H1 (cell line): ENCODE results near the gene SLAMF6. TPM values are rescaled to one million over a fixed set of nuclear protein-coding genes. Genes with fewer than 3 reads are reported as not detected.
A peak's percentile ranks its signal among the peaks of the same experiment; 100 is the strongest.

ENCODE experiments used
- CTCF ChIA-PET: fragments of 300-600 bp; sonication (Branson Sonifier 250); formaldehyde crosslinking; loops from one replicate; lab custom pipeline; 2021; ENCODE audit not compliant: partially characterized antibody; lab: Charles Lee
- POLR2A ChIA-PET: fragments of 300-600 bp; sonication (Branson Sonifier 250); formaldehyde crosslinking; loops from one replicate; lab custom pipeline; 2021; ENCODE audit warnings: inconsistent platforms; ENCODE audit not compliant: partially characterized antibody; lab: Charles Lee
- DNase-seq, 2 experiments: peaks; one replicate each; pipeline versions ENCODE4 v3.0.0 to v3.0.0-alpha.2; 2010 to 2022; ENCODE audit warnings: low spot score in 2 of 2, low read depth in 1 of 2, mixed read lengths in 1 of 2
- FAIRE-seq: peaks from 2 replicates; lab custom pipeline; 2011; peaks lifted over from hg19 to GRCh38; lab: Jason Lieb, UNC
- H2AFZ ChIP-seq: 2 replicates; pipeline ENCODE4 v1.8.1; 2012; ENCODE audit warnings: low read length, inconsistent platforms
- H2AK5ac ChIP-seq: 2 replicates; pipeline ENCODE4 v1.6.1; 2013; ENCODE audit warnings: low read depth, low read length
- H2BK120ac ChIP-seq: replicated peaks from 2 replicates; pipeline ENCODE3; 2013; ENCODE audit warnings: low read depth, low read length, inconsistent platforms
- H2BK12ac ChIP-seq: 2 replicates; pipeline ENCODE4 v1.6.1; 2013; ENCODE audit warnings: low read depth, low read length
- H2BK15ac ChIP-seq: 2 replicates; pipeline ENCODE4 v1.6.1; 2013; ENCODE audit warnings: low read length
- H2BK20ac ChIP-seq: 2 replicates; pipeline ENCODE4 v1.6.1; 2013; ENCODE audit warnings: low read length
- H2BK5ac ChIP-seq: 2 replicates; pipeline ENCODE4 v1.6.1; 2013; ENCODE audit warnings: low read depth, low read length
- H3K14ac ChIP-seq: 2 replicates; pipeline ENCODE4 v1.6.1; 2013; ENCODE audit warnings: inconsistent platforms; ENCODE audit not compliant: insufficient read length
- H3K18ac ChIP-seq: 2 replicates; pipeline ENCODE4 v1.6.1; 2013; ENCODE audit warnings: low read length; ENCODE audit errors: extremely low read depth
- H3K23ac ChIP-seq: 2 replicates; pipeline ENCODE4 v1.6.1; 2013; ENCODE audit warnings: inconsistent platforms; ENCODE audit not compliant: insufficient read length
- H3K23me2 ChIP-seq: 2 replicates; pipeline ENCODE4 v1.6.1; 2013; ENCODE audit warnings: low read depth, low read length
- H3K27ac ChIP-seq: 2 replicates; pipeline ENCODE4 v1.6.1; 2011; ENCODE audit warnings: low read depth, low read length, inconsistent platforms
- H3K27me3 ChIP-seq, 4 experiments: replicated peaks in 1 of 4; 1 replicate in 1 of 4; 2 replicates in 3 of 4; pipeline versions ENCODE4 v1.6.1 to v1.8.1; 2011 to 2013; ENCODE audit warnings: low read length in 3 of 4, mild to moderate bottlenecking in 3 of 4, inconsistent platforms in 2 of 4, mixed read lengths in 2 of 4, moderate library complexity in 1 of 4; ENCODE audit not compliant: control insufficient read depth in 3 of 4, insufficient read depth in 3 of 4; ENCODE audit errors: extremely low read depth in 1 of 4
- H3K36me3 ChIP-seq, 4 experiments: 2 replicates each; pipeline versions ENCODE4 v1.6.1 to v1.8.1; 2011 to 2013; ENCODE audit warnings: mild to moderate bottlenecking in 4 of 4, low read length in 3 of 4, moderate library complexity in 2 of 4, control low read depth in 1 of 4, inconsistent platforms in 1 of 4; ENCODE audit not compliant: insufficient read depth in 4 of 4, control insufficient read depth in 2 of 4
- H3K4ac ChIP-seq: replicated peaks from 2 replicates; pipeline ENCODE3; 2013; ENCODE audit warnings: low read length, low read depth, mixed read lengths, inconsistent platforms; ENCODE audit not compliant: insufficient read length
- H3K4me1 ChIP-seq, 4 experiments: replicated peaks in 1 of 4; 1 replicate in 1 of 4; 2 replicates in 3 of 4; pipeline versions ENCODE4 v1.6.1 to v1.8.1; 2011 to 2013; ENCODE audit warnings: low read length in 3 of 4, inconsistent platforms in 2 of 4, mixed read lengths in 1 of 4; ENCODE audit not compliant: insufficient read depth in 4 of 4, control insufficient read depth in 3 of 4
- H3K4me2 ChIP-seq, 2 experiments: 2 replicates each; pipeline versions ENCODE4 v1.6.1 to v1.8.1; 2011 to 2013; ENCODE audit warnings: low read depth in 2 of 2, low read length in 2 of 2, control low read depth in 1 of 2, inconsistent platforms in 1 of 2, mild to moderate bottlenecking in 1 of 2; ENCODE audit not compliant: insufficient read depth in 1 of 2
- H3K4me3 ChIP-seq, 4 experiments: fragments of 200-600, 300-600 bp in 1 of 4; sonication (generic), shearing (Covaris generic), sonication (Bioruptor Twin) in 1 of 4; 2 replicates each; pipeline versions ENCODE4 v1.5.1 to v1.8.1; 2011 to 2016; ENCODE audit warnings: low read length in 4 of 4, low read depth in 3 of 4, control low read depth in 2 of 4, inconsistent platforms in 2 of 4, mild to moderate bottlenecking in 2 of 4, mixed read lengths in 1 of 4, moderate library complexity in 1 of 4; ENCODE audit not compliant: insufficient read depth in 2 of 4; ENCODE audit errors: extremely low read depth in 1 of 4
- H3K56ac ChIP-seq: replicated peaks from 2 replicates; pipeline ENCODE3; 2013; ENCODE audit warnings: low read depth, mild to moderate bottlenecking, mixed read lengths, low read length, inconsistent platforms; ENCODE audit not compliant: insufficient read length
- H3K79me1 ChIP-seq: 2 replicates; pipeline ENCODE4 v1.6.1; 2013; ENCODE audit warnings: low read depth, low read length, control low read depth
- H3K79me2 ChIP-seq, 2 experiments: 2 replicates each; pipeline versions ENCODE4 v1.6.1 to v1.8.1; 2012 to 2013; ENCODE audit warnings: low read length in 2 of 2, mild to moderate bottlenecking in 2 of 2, inconsistent platforms in 1 of 2; ENCODE audit not compliant: insufficient read depth in 2 of 2, control insufficient read depth in 1 of 2
- H3K9ac ChIP-seq, 4 experiments: replicated peaks in 1 of 4; 1 replicate in 1 of 4; 2 replicates in 3 of 4; pipeline versions ENCODE4 v1.6.1 to v1.8.1; 2011 to 2013; ENCODE audit warnings: low read depth in 3 of 4, low read length in 3 of 4, control low read depth in 2 of 4, mild to moderate bottlenecking in 2 of 4, moderate library complexity in 2 of 4, inconsistent platforms in 1 of 4; ENCODE audit errors: extremely low read depth in 1 of 4
- H3K9me3 ChIP-seq, 2 experiments: 2 replicates each; pipeline versions ENCODE4 v1.6.1 to v1.8.1; 2012 to 2013; ENCODE audit warnings: mild to moderate bottlenecking in 2 of 2, moderate library complexity in 2 of 2, control low read depth in 1 of 2, inconsistent platforms in 1 of 2, low read depth in 1 of 2, low read length in 1 of 2, mixed read lengths in 1 of 2; ENCODE audit not compliant: insufficient read depth in 2 of 2
- H4K20me1 ChIP-seq, 2 experiments: replicated peaks in 1 of 2; 2 replicates each; pipeline versions ENCODE3 to v1.8.1; 2011 to 2013; ENCODE audit warnings: inconsistent platforms in 2 of 2, low read length in 2 of 2, mild to moderate bottlenecking in 1 of 2; ENCODE audit not compliant: insufficient read depth in 2 of 2, control insufficient read depth in 1 of 2
- H4K5ac ChIP-seq: 2 replicates; pipeline ENCODE4 v1.6.1; 2013; ENCODE audit warnings: low read length, low read depth, mixed read lengths, inconsistent platforms; ENCODE audit not compliant: insufficient read length
- H4K8ac ChIP-seq: 2 replicates; pipeline ENCODE4 v1.8.0; 2013; ENCODE audit warnings: mild to moderate bottlenecking, moderate library complexity, low read length, inconsistent platforms; ENCODE audit not compliant: insufficient read depth; ENCODE audit errors: extremely low read depth
- H4K91ac ChIP-seq: replicated peaks from 2 replicates; pipeline ENCODE3; 2013; ENCODE audit warnings: low read length, mixed read lengths, inconsistent platforms; ENCODE audit not compliant: insufficient read length
- BRCA1 ChIP-seq: IDR thresholded peaks from 2 replicates; pipeline ENCODE4 v1.6.1; 2012; ENCODE audit warnings: low read depth, low read length, improper control_type of control experiment
- CTCF ChIP-seq, 3 experiments: IDR thresholded peaks; 1 replicate in 2 of 3; 2 replicates in 1 of 3; pipeline versions ENCODE4 v1.5.1 to v1.6.1; 2011; ENCODE audit warnings: low read length in 3 of 3, mild to moderate bottlenecking in 3 of 3, inconsistent platforms in 2 of 3, low read depth in 1 of 3, moderate library complexity in 1 of 3; ENCODE audit not compliant: insufficient read depth in 1 of 3; ENCODE audit errors: control extremely low read depth in 1 of 3
- NRF1 ChIP-seq: IDR thresholded peaks from 2 replicates; pipeline ENCODE4 v1.6.1; 2011; ENCODE audit warnings: mild to moderate bottlenecking, low read depth, low read length, improper control_type of control experiment
- RAD21 ChIP-seq, 2 experiments: IDR thresholded peaks in 1 of 2; conservative IDR thresholded peaks in 1 of 2; 2 replicates each; pipeline ENCODE4 v1.6.1; 2011; ENCODE audit warnings: low read depth in 2 of 2, low read length in 2 of 2, improper control_type of control experiment in 1 of 2, inconsistent platforms in 1 of 2, mild to moderate bottlenecking in 1 of 2, moderate library complexity in 1 of 2
- TAF1 ChIP-seq: IDR thresholded peaks from 2 replicates; pipeline ENCODE4 v1.6.1; 2011; ENCODE audit warnings: mild to moderate bottlenecking, low read depth, low read length
- WGBS, 2 experiments: shearing (Covaris generic) in 1 of 2; methylation state at CpG; one replicate each; pipeline versions ENCODE4 v1.1.6 to v1.1.7; 2013 to 2015; ENCODE audit warnings: low lambda C conversion rate in 2 of 2, mixed read lengths in 2 of 2, inconsistent platforms in 1 of 2, low coverage in 1 of 2, missing lambda C conversion rate in 1 of 2; ENCODE audit not compliant: insufficient replicate concordance in 2 of 2, insufficient coverage in 1 of 2, insufficient read length in 1 of 2; ENCODE audit errors: extremely low coverage in 1 of 2, missing lambda C conversion rate in 1 of 2; 5-methylcytosine and 5-hydroxymethylcytosine counted together
- polyA plus RNA-seq, 7 experiments: library from polyadenylated mRNA; depleted of rRNA in 3 of 7; stranded (reverse) in 5 of 7; unstranded in 2 of 7; fragments of >200 nt in 5 of 7; fragments of 200-250 nt in 2 of 7; gene quantifications; 1 replicate in 5 of 7; 2 replicates in 1 of 7; 4 replicates in 1 of 7; pipeline versions ENCODE4 v1.2.1 to v1.2.3, GENCODE V29; 2011 to 2013; ENCODE audit warnings: missing spikeins in 2 of 7, mixed read lengths in 2 of 7
- total RNA-seq: library from RNA; stranded (reverse); fragmentation: NEBNext Ultra II Directional; extraction: Animal tissue kit (Norgen Biotek cat#: 25700); gene quantifications from 2 replicates; pipeline ENCODE4 v1.2.1, GENCODE V29; 2021

The SLAMF6 gene
- total and polyA plus RNA-seq, 2 of the 8 experiments (the other 6 are each of a cell fraction or from before 2014, with no cell fraction given), result not detected

- Histone ChIP-seq H3K36me3 (no peaks in the 10 kb centered on the region), H3K4me3 (no peak overlapping the region), H2BK120ac (no peak overlapping the region), H3K56ac (no peak overlapping the region), H2BK5ac (no peak overlapping the region), H3K79me1 (no peaks in the 10 kb centered on the region), H4K91ac (no peak overlapping the region), H3K27me3 (no peaks in the 10 kb centered on the region), H3K14ac (no peak overlapping the region), H4K8ac (no peak overlapping the region; the same call in 1 of the 2 replicates), H3K27ac (no peak overlapping the region), H3K23ac (no peak overlapping the region), H3K23me2 (no peaks in the 10 kb centered on the region), H3K4me2 (no peak overlapping the region), H2BK20ac (no peak overlapping the region), H3K79me2 (no peaks in the 10 kb centered on the region), H2BK12ac (no peak overlapping the region), H4K20me1 (no peaks in the 10 kb centered on the region), H3K9ac (no peak overlapping the region), H2AFZ (no peak overlapping the region), H2BK15ac (no peak overlapping the region), H3K18ac (no peak overlapping the region), H4K5ac (no peak overlapping the region), H3K4ac (no peak overlapping the region), H3K4me1 (no peaks in the 10 kb centered on the region), H3K9me3 (no peaks in the 10 kb centered on the region), H2AK5ac (no peak overlapping the region)
- ChIA-PET CTCF (interaction anchor here (0.6 to 5.7 kb wide), 16 partner anchors 9 to 136 kb away, joined by 3 to 49 read pairs (median 3); no protein-coding TSS in a partner anchor), POLR2A (no interaction called here)
- FAIRE-seq (no peak), DNase-seq (no peak)
- WGBS, 2 experiments, result 91% methylated on average over 1 of the region's 1 CpG; no CpG with 5 or more reads in 1 of the 2 experiments
- TF ChIP-seq TAF1 (no peak), BRCA1 (no peak), NRF1 (no peak), RAD21 (IDR thresholded peaks at IDR 0.05 in 1 of 2, conservative IDR thresholded peaks at IDR 0.05 in 1 of 2; ENCODE audit: low read depth in 2 of 2, low read length in 2 of 2) (peak; percentile 19 to 34; a peak in 3 of 4 replicates), CTCF (IDR thresholded peaks at IDR 0.05; ENCODE audit: control extremely low read depth in 1 of 3, insufficient read depth in 1 of 3, low read depth in 1 of 3, low read length in 3 of 3) (peak in 1 of 3 experiments; percentile 43; a peak in 2 of 4 replicates)
These were observed 21.6 kb upstream of the SLAMF6 start for GRCh38 chr1:160544647-160545046.
